Smooth muscle cell (in vitro differentiated cells): ENCODE data around the gene ACOT2. TPM values are rescaled to one million over a fixed set of nuclear protein-coding genes. Genes with fewer than 3 reads are reported as not detected.

ENCODE experiments used
- DNase-seq: peaks from one replicate; lab custom pipeline; 2025; ENCODE audit not compliant: unreplicated experiment; lab: John Stamatoyannopoulos, UW
- H2AFZ ChIP-seq: fragments of 200-600 bp; sonication (generic); 2 replicates; pipeline ENCODE4 v1.6.0; 2016; ENCODE audit warnings: antibody characterized with exemption, low read depth, mild to moderate bottlenecking
- H3F3A ChIP-seq: fragments of 200-600 bp; sonication (generic); 2 replicates; pipeline ENCODE4 v1.6.0; 2017; ENCODE audit warnings: antibody characterized with exemption, low read depth
- H3K27ac ChIP-seq: fragments of 200-600 bp; sonication (generic); 2 replicates; pipeline ENCODE4 v1.5.1; 2016; ENCODE audit warnings: low read depth, mild to moderate bottlenecking
- H3K27me3 ChIP-seq: fragments of 200-600 bp; sonication (generic); 2 replicates; pipeline ENCODE4 v1.6.1; 2016; ENCODE audit warnings: low read depth, mild to moderate bottlenecking
- H3K36me3 ChIP-seq: fragments of 200-600 bp; sonication (generic); 2 replicates; pipeline ENCODE4 v1.5.1; 2016; ENCODE audit warnings: low read depth
- H3K4me1 ChIP-seq: fragments of 200-600 bp; sonication (generic); 2 replicates; pipeline ENCODE4 v1.5.1; 2016; ENCODE audit warnings: low read depth
- H3K4me2 ChIP-seq: fragments of 200-600 bp; sonication (generic); 2 replicates; pipeline ENCODE4 v1.6.0; 2016; ENCODE audit warnings: mild to moderate bottlenecking
- H3K4me3 ChIP-seq: fragments of 200-600 bp; sonication (generic); 2 replicates; pipeline ENCODE4 v1.5.1; 2016; ENCODE audit warnings: mild to moderate bottlenecking
- H3K79me2 ChIP-seq: fragments of 200-600 bp; sonication (generic); 2 replicates; pipeline ENCODE4 v1.6.0; 2016; ENCODE audit warnings: low read depth, mild to moderate bottlenecking
- H3K9ac ChIP-seq: fragments of 200-600 bp; sonication (generic); 2 replicates; pipeline ENCODE4 v1.6.0; 2016; ENCODE audit warnings: low read depth
- H3K9me3 ChIP-seq: fragments of 200-600 bp; sonication (generic); replicated peaks from 2 replicates; pipeline ENCODE4 v1.5.1; 2016; ENCODE audit warnings: low read depth
- H4K20me1 ChIP-seq: fragments of 200-600 bp; sonication (generic); 2 replicates; pipeline ENCODE4 v1.6.0; 2016; ENCODE audit warnings: low read depth
- WGBS: methylation state at CpG from one replicate; pipeline ENCODE4 v1.1.7; 2016; ENCODE audit warnings: low lambda C conversion rate; 5-methylcytosine and 5-hydroxymethylcytosine counted together
- polyA plus RNA-seq: library from polyadenylated mRNA; unstranded; fragments of >200 nt; fragmentation: Nextera tagmentation; extraction: Ambion mirVana; gene quantifications from 2 replicates; pipeline ENCODE4 v1.2.1, GENCODE V29; 2016
- total RNA-seq: library from RNA; depleted of rRNA; stranded (reverse); fragments of >200 nt; gene quantifications from 2 replicates; pipeline ENCODE4 v1.2.3, GENCODE V29; 2014
- TF ChIP-seq, protein P1 (sequence below): fragments of 200-600 bp; sonication (generic); IDR thresholded peaks from 2 replicates; pipeline ENCODE4 v1.5.1; 2017; ENCODE audit warnings: borderline replicate concordance, mild to moderate bottlenecking, antibody characterized with exemption; ENCODE audit not compliant: insufficient read depth, poor library complexity, severe bottlenecking

The ACOT2 gene
- total and polyA plus RNA-seq, 2 experiments from 2014 or later: 14.7 to 20.5 TPM

- WGBS: 98% methylated on average over 3 of the region's 3 CpGs
These were observed 37.3 kb downstream of the ACOT2 start for GRCh38 chr14:73606271-73606670.

GRCh38 chr14:73607241-73607640 is 38.2 kb downstream of the ACOT2 start:
- no peak overlapping the region for H3K27ac ChIP-seq
- H3K4me3 ChIP-seq: no peak overlapping the region
- no peak overlapping the region for H3K4me2 ChIP-seq
- 95% methylated on average over 1 of the region's 1 CpG for WGBS
- no peaks in the 10 kb centered on the region for H3K4me1 ChIP-seq
- H3K36me3 ChIP-seq: no peaks in the 10 kb centered on the region
- no peak overlapping the region for H3K9ac ChIP-seq
- H3K27me3 ChIP-seq: no peaks in the 10 kb centered on the region
- no peaks in the 10 kb centered on the region for H4K20me1 ChIP-seq
- H3F3A ChIP-seq: no peaks in the 10 kb centered on the region
- H2AFZ ChIP-seq: no peak overlapping the region
- H3K9me3 ChIP-seq: no peaks in the 10 kb centered on the region
- TF ChIP-seq, protein P1, sequence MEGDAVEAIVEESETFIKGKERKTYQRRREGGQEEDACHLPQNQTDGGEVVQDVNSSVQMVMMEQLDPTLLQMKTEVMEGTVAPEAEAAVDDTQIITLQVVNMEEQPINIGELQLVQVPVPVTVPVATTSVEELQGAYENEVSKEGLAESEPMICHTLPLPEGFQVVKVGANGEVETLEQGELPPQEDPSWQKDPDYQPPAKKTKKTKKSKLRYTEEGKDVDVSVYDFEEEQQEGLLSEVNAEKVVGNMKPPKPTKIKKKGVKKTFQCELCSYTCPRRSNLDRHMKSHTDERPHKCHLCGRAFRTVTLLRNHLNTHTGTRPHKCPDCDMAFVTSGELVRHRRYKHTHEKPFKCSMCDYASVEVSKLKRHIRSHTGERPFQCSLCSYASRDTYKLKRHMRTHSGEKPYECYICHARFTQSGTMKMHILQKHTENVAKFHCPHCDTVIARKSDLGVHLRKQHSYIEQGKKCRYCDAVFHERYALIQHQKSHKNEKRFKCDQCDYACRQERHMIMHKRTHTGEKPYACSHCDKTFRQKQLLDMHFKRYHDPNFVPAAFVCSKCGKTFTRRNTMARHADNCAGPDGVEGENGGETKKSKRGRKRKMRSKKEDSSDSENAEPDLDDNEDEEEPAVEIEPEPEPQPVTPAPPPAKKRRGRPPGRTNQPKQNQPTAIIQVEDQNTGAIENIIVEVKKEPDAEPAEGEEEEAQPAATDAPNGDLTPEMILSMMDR: no peak
- DNase-seq: no peak
- H3K79me2 ChIP-seq: no peaks in the 10 kb centered on the region

More at GRCh38 chr14:73606271-73606670, 37.3 kb downstream of the ACOT2 start:
- Histone ChIP-seq H3K4me2 (no peak overlapping the region), H3K36me3 (no peaks in the 10 kb centered on the region), H3K79me2 (no peaks in the 10 kb centered on the region), H3F3A (no peaks in the 10 kb centered on the region), H3K9me3 (no peaks in the 10 kb centered on the region), H3K27me3 (no peaks in the 10 kb centered on the region), H3K27ac (no peak overlapping the region), H2AFZ (no peak overlapping the region), H3K4me1 (no peaks in the 10 kb centered on the region), H3K9ac (no peak overlapping the region), H4K20me1 (no peaks in the 10 kb centered on the region), H3K4me3 (no peak overlapping the region)
- DNase-seq: no peak
- TF ChIP-seq, protein P1: no peak

GRCh38 chr14:73610687-73611086 is 41.7 kb downstream of the ACOT2 start:
- Histone ChIP-seq H3K36me3 (no peaks in the 10 kb centered on the region), H2AFZ (no peak overlapping the region), H3K79me2 (no peaks in the 10 kb centered on the region), H4K20me1 (no peaks in the 10 kb centered on the region), H3K27me3 (no peaks in the 10 kb centered on the region), H3K4me2 (no peak overlapping the region), H3K9me3 (no peaks in the 10 kb centered on the region), H3K4me1 (no peaks in the 10 kb centered on the region), H3K27ac (no peak overlapping the region), H3K4me3 (no peak overlapping the region), H3F3A (no peaks in the 10 kb centered on the region), H3K9ac (no peak overlapping the region)
- TF ChIP-seq, protein P1: no peak
- 63% methylated on average over 2 of the region's 2 CpGs for WGBS
- DNase-seq: no peak

DNA sequence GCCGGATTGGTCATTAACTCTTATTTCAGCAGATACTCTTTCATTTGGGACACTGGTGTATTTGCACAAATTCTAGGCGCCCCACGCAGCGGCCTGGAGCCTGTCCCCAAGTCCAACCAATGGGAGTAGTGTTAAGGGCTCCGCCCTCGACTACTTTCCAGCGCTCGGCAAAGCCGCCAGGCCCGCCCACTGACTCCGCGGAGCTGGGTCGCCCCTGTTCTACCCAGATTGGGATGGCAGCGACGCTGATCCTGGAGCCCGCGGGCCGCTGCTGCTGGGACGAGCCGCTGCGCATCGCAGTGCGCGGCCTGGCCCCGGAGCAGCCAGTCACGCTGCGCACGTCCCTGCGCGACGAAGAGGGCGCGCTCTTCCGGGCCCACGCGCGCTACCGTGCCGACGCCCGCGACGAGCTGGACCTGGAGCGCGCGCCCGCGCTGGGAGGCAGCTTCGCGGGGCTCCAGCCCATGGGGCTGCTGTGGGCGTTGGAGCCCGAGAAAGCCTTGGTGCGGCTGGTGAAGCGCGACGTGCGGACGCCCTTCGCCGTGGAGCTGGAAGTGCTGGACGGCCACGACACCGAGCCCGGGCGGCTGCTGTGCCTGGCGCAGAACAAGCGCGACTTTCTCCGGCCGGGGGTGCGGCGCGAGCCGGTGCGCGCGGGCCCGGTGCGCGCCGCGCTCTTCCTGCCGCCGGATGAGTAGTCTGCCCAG is 43.5 kb downstream of the ACOT2 start, which contains the start of gene ACOT6:
Gene ACOT6, plus strand, starts transcription at position 179 of the 707 bp plus-strand sequence. Its CDS starts 55 bp downstream, at position 234.
- Histone ChIP-seq H3K27me3 (no peaks in the 10 kb centered on the region), H3F3A (no peaks in the 10 kb centered on the region), H3K27ac (no peak within 1 kb of the TSS), H3K9ac (no peak within 1 kb of the TSS), H3K4me1 (no peaks in the 10 kb centered on the region), H3K79me2 (no peaks in the 10 kb centered on the region), H2AFZ (peak within 1 kb of the TSS; percentile 74), H3K36me3 (no peaks in the 10 kb centered on the region), H4K20me1 (no peaks in the 10 kb centered on the region), H3K4me2 (peak within 1 kb of the TSS; percentile 80), H3K4me3 (peak within 1 kb of the TSS; percentile 61), H3K9me3 (no peaks in the 10 kb centered on the region)
- TF ChIP-seq, protein P1: no peak
- peak; percentile 59 for DNase-seq
- WGBS: 1% methylated on average over 82 of the region's 84 CpGs
